Adrenal gland (tissue), 5 donors: ENCODE measurements around the gene ZMYM2.

Source experiments
- CTCF ChIP-seq, 6 experiments: fragments of 450-650 bp in 4 of 6; fragments of 200-600 bp in 2 of 6; sonication (generic) in 1 of 6; IDR thresholded peaks; 1 replicate in 5 of 6; 2 replicates in 1 of 6; pipeline versions ENCODE4 v1.5.1 to v1.8.0; 2016 to 2021; ENCODE audit warnings: antibody characterized with exemption in 6 of 6, mild to moderate bottlenecking in 2 of 6, moderate library complexity in 1 of 6
- POLR2A ChIP-seq, 2 donors: fragments of 450-650 bp; IDR thresholded peaks; one replicate each; pipeline ENCODE4 v1.6.1; 2017; ENCODE audit warnings: antibody characterized with exemption in 2 of 2, mild to moderate bottlenecking in 2 of 2, moderate library complexity in 1 of 2
- donor health status: DM: no; HTN: no; CAD: no.

- TF ChIP-seq CTCF (IDR thresholded peaks at IDR 0.05) (no peak), POLR2A (IDR thresholded peaks at IDR 0.05) (no peak)
Measured at GRCh38 chr13:20057963-20058362, 99.4 kb downstream of the ZMYM2 start.
